Glutamatergic neuron (in vitro differentiated cells): ENCODE results near the gene CSRNP3. TPM values are rescaled to one million over a fixed set of nuclear protein-coding genes. Genes with fewer than 3 reads are reported as not detected.

Source experiments
- DNase-seq: peaks from one replicate; pipeline ENCODE4 v3.0.0; 2022
- H3K27ac Mint-ChIP-seq: one replicate; pipeline ENCODE4 v1.8.0; 2020; ENCODE audit warnings: mild to moderate bottlenecking, mixed read lengths, inconsistent platforms; ENCODE audit not compliant: unreplicated experiment
- H3K27me3 Mint-ChIP-seq: one replicate; pipeline ENCODE4 v1.8.0; 2020; ENCODE audit warnings: mild to moderate bottlenecking, moderate library complexity, mixed read lengths, inconsistent platforms; ENCODE audit not compliant: unreplicated experiment
- H3K36me3 Mint-ChIP-seq: one replicate; pipeline ENCODE4 v1.8.0; 2020; ENCODE audit warnings: mild to moderate bottlenecking, mixed read lengths, inconsistent platforms; ENCODE audit not compliant: unreplicated experiment
- H3K4me1 Mint-ChIP-seq: one replicate; pipeline ENCODE4 v1.8.0; 2020; ENCODE audit warnings: mild to moderate bottlenecking, low read depth, mixed read lengths, inconsistent platforms; ENCODE audit not compliant: unreplicated experiment
- H3K4me3 Mint-ChIP-seq: one replicate; pipeline ENCODE4 v1.8.0; 2020; ENCODE audit warnings: mild to moderate bottlenecking, mixed read lengths, inconsistent platforms; ENCODE audit not compliant: unreplicated experiment
- H3K9me3 Mint-ChIP-seq: one replicate; pipeline ENCODE4 v1.8.0; 2020; ENCODE audit warnings: mild to moderate bottlenecking, moderate library complexity, mixed read lengths, inconsistent platforms; ENCODE audit not compliant: unreplicated experiment
- CTCF ChIP-seq: fragments of 200-600 bp; sonication (generic); IDR thresholded peaks from one replicate; pipeline ENCODE4 v1.5.0; 2021; ENCODE audit not compliant: partially characterized antibody, unreplicated experiment
- total RNA-seq: library from RNA; stranded (reverse); fragmentation: NEBNext Ultra II Directional; extraction: Animal tissue kit (Norgen Biotek cat#: 25700); gene quantifications from one replicate; pipeline ENCODE4 v1.2.1, GENCODE V29; 2021; ENCODE audit not compliant: unreplicated experiment

The CSRNP3 gene
- total RNA-seq, 1 donor from 2014 or later = 23.0 TPM

GRCh38 chr2:165700531-165700930, 231.0 kb downstream of the CSRNP3 start:
- no peaks in the 10 kb centered on the region for H3K9me3 Mint-ChIP-seq
- no peaks in the 10 kb centered on the region for H3K27me3 Mint-ChIP-seq
- peak overlapping the region; percentile 14 for H3K4me3 Mint-ChIP-seq
- H3K27ac Mint-ChIP-seq = peak overlapping the region; percentile 48
- H3K4me1 Mint-ChIP-seq = peaks cover 17% of the 10 kb centered on the region
- peak; percentile 34 for DNase-seq
- no peak for TF ChIP-seq CTCF
- H3K36me3 Mint-ChIP-seq = no peaks in the 10 kb centered on the region

GRCh38 chr2:165701147-165701546, 231.6 kb downstream of the CSRNP3 start:
- peaks cover 17% of the 10 kb centered on the region for H3K4me1 Mint-ChIP-seq
- DNase-seq = no peak

GRCh38 chr2:165706960-165707487, 237.5 kb downstream of the CSRNP3 start:
- H3K4me1 Mint-ChIP-seq = no peaks in the 10 kb centered on the region
- TF ChIP-seq CTCF = no peak
- H3K27ac Mint-ChIP-seq = no peak overlapping the region
- peaks cover 2% of the 10 kb centered on the region for H3K27me3 Mint-ChIP-seq
- H3K4me3 Mint-ChIP-seq = no peak overlapping the region
- no peaks in the 10 kb centered on the region for H3K36me3 Mint-ChIP-seq
- H3K9me3 Mint-ChIP-seq = peaks cover 1% of the 10 kb centered on the region
- no peak for DNase-seq

More at GRCh38 chr2:165701147-165701546, 231.6 kb downstream of the CSRNP3 start:
- Mint-ChIP-seq H3K27me3 (no peaks in the 10 kb centered on the region), H3K9me3 (no peaks in the 10 kb centered on the region), H3K27ac (no peak overlapping the region), H3K4me3 (no peak overlapping the region), H3K36me3 (no peaks in the 10 kb centered on the region)
- no peak for TF ChIP-seq CTCF

- H3K4me3 Mint-ChIP-seq = no peak overlapping the region
- no peak for DNase-seq
- H3K27me3 Mint-ChIP-seq = no peaks in the 10 kb centered on the region
- H3K27ac Mint-ChIP-seq = no peak overlapping the region
- no peaks in the 10 kb centered on the region for H3K9me3 Mint-ChIP-seq
- no peaks in the 10 kb centered on the region for H3K4me1 Mint-ChIP-seq
- no peak for TF ChIP-seq CTCF
- no peaks in the 10 kb centered on the region for H3K36me3 Mint-ChIP-seq
These were observed 246.6 kb downstream of the CSRNP3 start for GRCh38 chr2:165716091-165716490.

GRCh38 chr2:165718610-165719210, 249.2 kb downstream of the CSRNP3 start:
- Mint-ChIP-seq H3K4me3 (no peak overlapping the region), H3K9me3 (no peaks in the 10 kb centered on the region), H3K4me1 (no peaks in the 10 kb centered on the region), H3K27me3 (no peaks in the 10 kb centered on the region), H3K36me3 (no peaks in the 10 kb centered on the region), H3K27ac (no peak overlapping the region)
- no peak for TF ChIP-seq CTCF
- no peak for DNase-seq
